Astrocyte (in vitro differentiated cells and primary cell): Measurements from ENCODE around the gene CCT8L2.
"Not testable (repeated sequence)": the region's sequence is repeated elsewhere in the genome, so short reads cannot be mapped to it uniquely, and the experiment has no call there.

Source experiments
- EZH2 ChIP-seq: IDR thresholded peaks from 2 replicates; pipeline ENCODE4 v1.6.1; 2012; ENCODE audit warnings: mild to moderate bottlenecking, low read length, inconsistent platforms; ENCODE audit not compliant: insufficient read depth
- TF ChIP-seq, protein P1 (sequence below): IDR thresholded peaks from 2 replicates; pipeline ENCODE4 v1.5.1; 2011; ENCODE audit warnings: low read depth, mild to moderate bottlenecking, inconsistent platforms, low read length, moderate library complexity; ENCODE audit not compliant: insufficient read depth

DNA sequence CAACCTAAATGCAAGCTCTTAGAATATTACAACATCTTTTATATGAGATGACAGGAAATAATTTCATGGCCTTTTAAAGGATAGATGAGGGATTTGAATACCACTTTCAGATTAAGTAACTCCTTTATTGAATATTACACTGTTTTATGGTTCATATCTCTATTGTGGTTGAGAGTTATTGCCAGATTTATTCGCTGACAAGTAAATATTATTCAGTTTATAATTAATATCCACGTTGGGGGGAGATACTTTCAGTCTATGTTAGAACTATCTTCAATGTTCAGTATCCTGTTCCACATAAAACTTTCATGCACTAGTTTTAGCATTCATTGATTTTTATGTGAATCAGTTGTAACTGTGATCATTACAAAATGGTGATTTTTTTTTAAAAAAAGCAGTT is 32.4 kb upstream of the CCT8L2 start:
- TF ChIP-seq, protein P1, sequence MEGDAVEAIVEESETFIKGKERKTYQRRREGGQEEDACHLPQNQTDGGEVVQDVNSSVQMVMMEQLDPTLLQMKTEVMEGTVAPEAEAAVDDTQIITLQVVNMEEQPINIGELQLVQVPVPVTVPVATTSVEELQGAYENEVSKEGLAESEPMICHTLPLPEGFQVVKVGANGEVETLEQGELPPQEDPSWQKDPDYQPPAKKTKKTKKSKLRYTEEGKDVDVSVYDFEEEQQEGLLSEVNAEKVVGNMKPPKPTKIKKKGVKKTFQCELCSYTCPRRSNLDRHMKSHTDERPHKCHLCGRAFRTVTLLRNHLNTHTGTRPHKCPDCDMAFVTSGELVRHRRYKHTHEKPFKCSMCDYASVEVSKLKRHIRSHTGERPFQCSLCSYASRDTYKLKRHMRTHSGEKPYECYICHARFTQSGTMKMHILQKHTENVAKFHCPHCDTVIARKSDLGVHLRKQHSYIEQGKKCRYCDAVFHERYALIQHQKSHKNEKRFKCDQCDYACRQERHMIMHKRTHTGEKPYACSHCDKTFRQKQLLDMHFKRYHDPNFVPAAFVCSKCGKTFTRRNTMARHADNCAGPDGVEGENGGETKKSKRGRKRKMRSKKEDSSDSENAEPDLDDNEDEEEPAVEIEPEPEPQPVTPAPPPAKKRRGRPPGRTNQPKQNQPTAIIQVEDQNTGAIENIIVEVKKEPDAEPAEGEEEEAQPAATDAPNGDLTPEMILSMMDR = not testable (repeated sequence)
- TF ChIP-seq EZH2 = not testable (repeated sequence)
